HCT116 (cell line): ENCODE measurements around the gene C14orf93. TPM values are rescaled to one million over a fixed set of nuclear protein-coding genes. Genes with fewer than 3 reads are reported as not detected.

Experiments used
- ATAC-seq: fragments of 200-7000 bp; cut with Tn5 transposase; 2 replicates; pipeline ENCODE4 v1.9.1; 2020; ENCODE audit warnings: mild to moderate bottlenecking, moderate library complexity
- BruUV-seq: library from RNA; stranded (reverse); fragments of 400-500 nt; replicated peaks from 2 replicates; lab custom pipeline; 2021; lab: Mats Ljungman, UMichigan
- CTCF ChIA-PET: fragments of 300-600 bp; sonication (Branson Sonifier 250); formaldehyde crosslinking; loops from one replicate; lab custom pipeline; 2021; ENCODE audit warnings: antibody characterized with exemption; lab: Charles Lee
- POLR2A ChIA-PET: fragments of 300-600, 350-600 bp; sonication (Branson Sonifier 250); formaldehyde crosslinking; loops from one replicate; lab custom pipeline; 2021; ENCODE audit warnings: antibody characterized with exemption; lab: Charles Lee
- RAD21 ChIA-PET, 2 experiments: fragments of 300-600 bp; sonication (Branson Sonifier 250); formaldehyde crosslinking; loops; one replicate each; lab custom pipeline; 2023; ENCODE audit warnings: low total read pairs in 2 of 2; ENCODE audit not compliant: uncharacterized antibody in 2 of 2, unreplicated experiment in 2 of 2, low non-redundant PET in 1 of 2; lab: Charles Lee
- DNase-seq: peaks from one replicate; pipeline ENCODE4 v3.0.0-alpha.2; 2010; ENCODE audit warnings: low read depth, low spot score
- H2AFZ ChIP-seq: fragments of 200-600 bp; shearing (Covaris generic), sonication (generic); 2 replicates; pipeline ENCODE4 v1.6.1; 2017; ENCODE audit warnings: low read depth, mixed run types, mixed read lengths, antibody characterized with exemption, low read length; ENCODE audit not compliant: poor library complexity, severe bottlenecking
- H3K27ac ChIP-seq: 2 replicates; pipeline ENCODE4 v1.5.1; 2012; ENCODE audit warnings: low read depth, low read length
- H3K27me3 ChIP-seq: fragments of 200-600 bp; sonication (generic); 2 replicates; pipeline ENCODE4 v1.6.1; 2016; ENCODE audit warnings: mixed run types, low read length, mixed read lengths; ENCODE audit not compliant: insufficient read depth
- H3K36me3 ChIP-seq, 2 experiments: fragments of 200-500 bp in 1 of 2; fragments of 200-600 bp in 1 of 2; sonication (Bioruptor generic) in 1 of 2; sonication (generic) in 1 of 2; 2 replicates each; pipeline versions ENCODE4 v1.5.1 to v1.6.1; 2014 to 2016; ENCODE audit warnings: low read length in 2 of 2, inconsistent platforms in 1 of 2, mixed read lengths in 1 of 2, mixed run types in 1 of 2; ENCODE audit not compliant: insufficient read depth in 2 of 2, control insufficient read depth in 1 of 2
- H3K4me1 ChIP-seq, 2 experiments: fragments of 200-600 bp in 1 of 2; sonication (generic) in 1 of 2; 2 replicates each; pipeline versions ENCODE4 v1.5.1 to v1.6.1; 2012 to 2017; ENCODE audit warnings: low read length in 2 of 2, inconsistent platforms in 1 of 2, mild to moderate bottlenecking in 1 of 2, mixed read lengths in 1 of 2, mixed run types in 1 of 2, moderate library complexity in 1 of 2; ENCODE audit not compliant: insufficient read depth in 2 of 2, control insufficient read depth in 1 of 2
- H3K4me2 ChIP-seq: fragments of 200-600 bp; sonication (generic); 2 replicates; pipeline ENCODE4 v1.6.1; 2017; ENCODE audit warnings: mixed run types, low read length, mixed read lengths
- H3K4me3 ChIP-seq, 2 experiments: fragments of 200-600 bp in 1 of 2; sonication (generic) in 1 of 2; replicated peaks in 1 of 2; 2 replicates each; pipeline ENCODE4 v1.5.1; 2011 to 2016; ENCODE audit warnings: low read length in 2 of 2, control low read depth in 1 of 2, low read depth in 1 of 2, mild to moderate bottlenecking in 1 of 2, mixed read lengths in 1 of 2, mixed run types in 1 of 2
- H3K79me2 ChIP-seq: fragments of 200-600 bp; sonication (generic); 2 replicates; pipeline ENCODE4 v1.6.1; 2017; ENCODE audit warnings: mild to moderate bottlenecking, mixed run types, low read length, moderate library complexity, mixed read lengths; ENCODE audit not compliant: insufficient read depth
- H3K9ac ChIP-seq: fragments of 200-600 bp; sonication (generic); 2 replicates; pipeline ENCODE4 v1.6.1; 2016; ENCODE audit warnings: low read length, mixed read lengths
- H3K9me2 ChIP-seq: fragments of 200-600 bp; sonication (generic), shearing (Covaris generic); 2 replicates; pipeline ENCODE4 v1.6.1; 2017; ENCODE audit warnings: mixed run types, mild to moderate bottlenecking, moderate library complexity; ENCODE audit not compliant: insufficient read depth
- H3K9me3 ChIP-seq, 2 experiments: fragments of 200-500 bp in 1 of 2; fragments of 200-600 bp in 1 of 2; sonication (Bioruptor generic) in 1 of 2; sonication (generic) in 1 of 2; 2 replicates each; pipeline ENCODE4 v1.6.1; 2014 to 2017; ENCODE audit warnings: low read length in 2 of 2, mixed read lengths in 2 of 2, inconsistent platforms in 1 of 2, low read depth in 1 of 2, mild to moderate bottlenecking in 1 of 2, mixed run types in 1 of 2, moderate library complexity in 1 of 2; ENCODE audit not compliant: control insufficient read depth in 1 of 2, insufficient read depth in 1 of 2
- H4K20me1 ChIP-seq: fragments of 200-600 bp; sonication (generic), shearing (Covaris generic); 2 replicates; pipeline ENCODE4 v1.6.1; 2017; ENCODE audit warnings: mixed run types, mild to moderate bottlenecking, moderate library complexity; ENCODE audit not compliant: insufficient read depth
- EGR1 ChIP-seq: IDR thresholded peaks from 2 replicates; pipeline ENCODE4 v1.6.1; 2012; ENCODE audit warnings: low read depth
- EZH2 ChIP-seq: fragments of 200-600 bp; sonication (generic); IDR thresholded peaks from 2 replicates; pipeline ENCODE4 v1.6.1; 2017; ENCODE audit warnings: antibody characterized with exemption, mixed run types
- FOSL1 ChIP-seq: IDR thresholded peaks from 2 replicates; pipeline ENCODE4 v1.6.1; 2012; ENCODE audit warnings: low read depth
- MAX ChIP-seq: IDR thresholded peaks from 2 replicates; pipeline ENCODE4 v1.6.1; 2012
- POLR2A ChIP-seq: IDR thresholded peaks from 2 replicates; pipeline ENCODE4 v1.7.0; 2011; ENCODE audit warnings: borderline replicate concordance; ENCODE audit not compliant: insufficient read depth, insufficient read length; ENCODE audit errors: extremely low read depth
- POLR2AphosphoS5 ChIP-seq: IDR thresholded peaks from 2 replicates; pipeline ENCODE4 v1.6.1; 2011; ENCODE audit warnings: mild to moderate bottlenecking, low read depth, low read length, moderate library complexity
- RAD21 ChIP-seq: IDR thresholded peaks from 2 replicates; pipeline ENCODE4 v1.6.1; 2012; ENCODE audit warnings: low read depth, mild to moderate bottlenecking
- SIN3A ChIP-seq: IDR thresholded peaks from 2 replicates; pipeline ENCODE4 v1.6.1; 2012; ENCODE audit warnings: low read depth
- SP1 ChIP-seq: IDR thresholded peaks from 2 replicates; pipeline ENCODE4 v1.6.1; 2012; ENCODE audit warnings: low read depth
- TCF7L2 ChIP-seq: IDR thresholded peaks from 2 replicates; pipeline ENCODE4 v1.7.0; 2011; ENCODE audit warnings: borderline replicate concordance, inconsistent platforms; ENCODE audit not compliant: insufficient read depth, insufficient read length; ENCODE audit errors: extremely low read depth
- YY1 ChIP-seq: IDR thresholded peaks from 2 replicates; pipeline ENCODE4 v1.6.1; 2011; ENCODE audit warnings: low read length, low read depth, moderate library complexity, mild to moderate bottlenecking; ENCODE audit not compliant: insufficient replicate concordance; ENCODE audit errors: extremely low read depth
- intact Hi-C: fragments of 100-400 bp; cut with micrococcal nuclease; formaldehyde crosslinking; loops from 2 replicates; pipeline ENCODE4 v1.10.0; 2022
- total RNA-seq: library from RNA; stranded (reverse); gene quantifications from one replicate; pipeline ENCODE4 v1.2.1, GENCODE V29; 2021; ENCODE audit not compliant: unreplicated experiment
- TF ChIP-seq, protein P1 (sequence below): IDR thresholded peaks from 2 replicates; pipeline ENCODE4 v1.6.1; 2011; ENCODE audit warnings: mild to moderate bottlenecking, low read length, moderate library complexity; ENCODE audit not compliant: insufficient replicate concordance; ENCODE audit errors: extremely low read depth

C14orf93 gene
- total RNA-seq, 1 experiment from 2014 or later: 13.7 TPM

DNA sequence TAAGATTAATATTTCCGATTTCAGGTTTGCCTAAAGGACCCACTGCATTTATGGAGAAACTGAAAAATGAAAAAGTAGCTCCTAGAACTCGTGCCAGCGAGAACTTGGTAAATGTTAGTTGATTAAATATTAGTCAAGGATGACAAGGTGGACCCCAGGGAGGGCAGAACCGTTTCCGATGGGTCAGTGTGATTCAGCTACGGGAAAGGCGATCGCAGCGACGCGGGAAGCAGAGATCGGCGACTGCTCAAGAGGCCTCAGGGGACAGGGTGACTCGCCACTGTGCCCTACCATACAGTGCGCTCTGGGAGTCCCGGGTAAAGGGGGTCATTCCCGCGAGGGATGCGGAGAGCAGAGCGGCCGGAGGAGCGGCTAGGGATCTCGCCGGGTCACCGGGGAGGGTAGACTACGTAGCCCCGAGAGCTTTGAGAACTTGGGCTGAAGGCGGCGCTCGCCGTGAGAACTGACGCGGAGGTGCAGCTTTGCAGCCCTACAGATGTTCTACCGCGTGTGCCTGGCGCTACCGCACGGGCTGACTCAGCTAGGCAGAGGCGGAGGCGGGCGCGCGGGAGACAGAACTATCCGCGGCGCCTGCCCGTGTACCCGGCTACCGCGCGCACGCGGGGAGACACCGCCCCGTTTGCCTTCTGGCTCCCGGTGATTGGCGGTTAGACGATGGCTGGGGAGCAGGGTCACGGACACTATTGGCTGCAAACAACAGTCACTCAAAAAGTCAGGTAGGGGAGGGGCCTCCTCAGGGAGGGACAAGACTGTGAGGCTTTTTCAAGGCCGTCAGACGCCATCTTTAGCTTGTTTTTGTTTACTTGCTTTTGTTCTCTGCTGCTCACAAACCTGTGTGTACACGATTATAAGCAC, 3.2 kb downstream of the C14orf93 start:
- Histone ChIP-seq H4K20me1 (no peaks in the 10 kb centered on the region), H3K4me3 (peak overlapping the region; percentile 64 to 71), H3K4me1 (peaks cover 23 to 60% of the 10 kb centered on the region in 2 experiments), H3K4me2 (peak overlapping the region; percentile 89), H3K9ac (peak overlapping the region; percentile 83), H3K9me3 (no peaks in the 10 kb centered on the region), H3K27ac (peak overlapping the region; percentile 97), H3K27me3 (no peaks in the 10 kb centered on the region), H3K79me2 (no peaks in the 10 kb centered on the region), H3K9me2 (no peaks in the 10 kb centered on the region), H2AFZ (peak overlapping the region; percentile 62), H3K36me3 (no peaks in the 10 kb centered on the region)
- TF ChIP-seq YY1: peak; percentile 88
- TF ChIP-seq SIN3A: peak; percentile 59; the same call in 1 of the 2 replicates
- TF ChIP-seq FOSL1: peak; percentile 39; the same call in 1 of the 2 replicates
- TF ChIP-seq, protein P1, sequence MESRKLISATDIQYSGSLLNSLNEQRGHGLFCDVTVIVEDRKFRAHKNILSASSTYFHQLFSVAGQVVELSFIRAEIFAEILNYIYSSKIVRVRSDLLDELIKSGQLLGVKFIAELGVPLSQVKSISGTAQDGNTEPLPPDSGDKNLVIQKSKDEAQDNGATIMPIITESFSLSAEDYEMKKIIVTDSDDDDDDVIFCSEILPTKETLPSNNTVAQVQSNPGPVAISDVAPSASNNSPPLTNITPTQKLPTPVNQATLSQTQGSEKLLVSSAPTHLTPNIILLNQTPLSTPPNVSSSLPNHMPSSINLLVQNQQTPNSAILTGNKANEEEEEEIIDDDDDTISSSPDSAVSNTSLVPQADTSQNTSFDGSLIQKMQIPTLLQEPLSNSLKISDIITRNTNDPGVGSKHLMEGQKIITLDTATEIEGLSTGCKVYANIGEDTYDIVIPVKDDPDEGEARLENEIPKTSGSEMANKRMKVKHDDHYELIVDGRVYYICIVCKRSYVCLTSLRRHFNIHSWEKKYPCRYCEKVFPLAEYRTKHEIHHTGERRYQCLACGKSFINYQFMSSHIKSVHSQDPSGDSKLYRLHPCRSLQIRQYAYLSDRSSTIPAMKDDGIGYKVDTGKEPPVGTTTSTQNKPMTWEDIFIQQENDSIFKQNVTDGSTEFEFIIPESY: no peak
- TF ChIP-seq RAD21: no peak
- peak; percentile 59 for TF ChIP-seq TCF7L2
- TF ChIP-seq EGR1: peak; percentile 88
- peak; percentile 93 for TF ChIP-seq MAX
- peak; percentile 97 for TF ChIP-seq POLR2AphosphoS5
- TF ChIP-seq POLR2A: peak; percentile 94
- no peak for TF ChIP-seq EZH2
- peak; percentile 95 for TF ChIP-seq SP1
- ChIA-PET POLR2A (interaction anchor here (0.7 to 2.2 kb wide), 17 partner anchors 10 to 241 kb away, joined by 3 to 18 read pairs (median 5); partner anchors contain the start of genes ACIN1, AJUBA, C14orf119 and OXA1L), RAD21 (interaction anchor here in 1 of 2 experiments (0.9 to 1.2 kb wide), 2 partner anchors 11 to 20 kb away, joined by 3 to 6 read pairs; no protein-coding TSS in a partner anchor), CTCF (interaction anchor here (0.6 to 3.6 kb wide), 12 partner anchors 12 to 293 kb away, joined by 3 to 52 read pairs (median 7); partner anchors contain the start of gene AJUBA)
- ATAC-seq (peak; percentile 93), DNase-seq (peak; percentile 96)
- TSS peak; percentile 9 for BruUV-seq
- intact Hi-C loops: loop anchor here (5.0 kb wide), 1 partner anchor 51 kb away; the partner anchor contains the start of gene CDH24
